ENCODE measurements around the gene NPL. TPM values are rescaled to one million over a fixed set of nuclear protein-coding genes. Genes with fewer than 3 reads are reported as not detected.
A peak's percentile ranks its signal among the peaks of the same experiment; 100 is the strongest.

The NPL gene
- polyA plus RNA-seq, 2 of the 4 experiments (the other 2 are of a cell fraction) = 0.80 to 1.0 TPM

DNA sequence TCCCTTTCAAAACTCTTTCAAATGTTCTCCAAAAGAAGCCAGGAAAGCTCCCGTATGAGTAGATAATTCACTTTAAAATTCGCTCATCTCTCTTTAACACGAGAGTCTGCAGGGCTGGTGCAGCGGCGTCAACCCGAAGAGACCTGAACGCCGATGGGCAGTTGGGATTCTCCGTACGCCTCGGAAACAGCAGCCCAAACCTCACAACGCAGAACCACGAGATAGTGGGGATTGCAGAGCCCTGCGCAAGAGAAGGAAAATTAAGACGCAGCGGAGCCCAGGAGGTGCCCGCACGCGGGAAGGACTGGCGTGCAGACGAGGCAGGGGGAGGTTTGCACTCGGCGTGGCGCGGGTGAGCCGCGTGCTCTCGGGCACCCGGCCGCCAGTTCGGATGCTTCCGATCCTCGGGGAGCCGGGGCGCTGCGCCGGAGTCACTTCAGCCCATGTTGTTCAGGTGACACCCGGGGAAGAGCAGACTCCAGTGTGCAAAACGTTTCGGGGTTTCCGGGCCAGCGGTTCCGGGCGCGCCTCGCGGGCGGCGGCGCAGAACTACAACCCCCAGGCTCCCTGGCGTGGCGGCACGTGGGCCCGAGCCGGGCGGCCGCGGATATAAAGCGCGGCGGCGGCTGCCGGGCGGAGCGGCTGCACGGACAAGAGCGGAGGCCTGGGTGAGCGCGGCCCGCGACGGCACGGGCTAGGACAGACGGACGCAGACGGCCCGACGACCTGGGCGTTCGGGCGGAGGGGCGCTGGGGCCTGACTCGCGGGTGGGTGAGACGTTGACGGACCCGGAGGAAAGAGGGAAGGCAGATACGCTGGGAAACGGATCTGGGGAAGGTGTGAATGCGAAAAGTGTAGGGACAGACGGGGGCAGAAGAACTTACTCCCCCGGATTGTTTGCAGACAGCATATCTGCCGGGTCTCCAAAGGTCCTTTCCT, at the start of gene NPL (continued):
- TF ChIP-seq, protein P1, sequence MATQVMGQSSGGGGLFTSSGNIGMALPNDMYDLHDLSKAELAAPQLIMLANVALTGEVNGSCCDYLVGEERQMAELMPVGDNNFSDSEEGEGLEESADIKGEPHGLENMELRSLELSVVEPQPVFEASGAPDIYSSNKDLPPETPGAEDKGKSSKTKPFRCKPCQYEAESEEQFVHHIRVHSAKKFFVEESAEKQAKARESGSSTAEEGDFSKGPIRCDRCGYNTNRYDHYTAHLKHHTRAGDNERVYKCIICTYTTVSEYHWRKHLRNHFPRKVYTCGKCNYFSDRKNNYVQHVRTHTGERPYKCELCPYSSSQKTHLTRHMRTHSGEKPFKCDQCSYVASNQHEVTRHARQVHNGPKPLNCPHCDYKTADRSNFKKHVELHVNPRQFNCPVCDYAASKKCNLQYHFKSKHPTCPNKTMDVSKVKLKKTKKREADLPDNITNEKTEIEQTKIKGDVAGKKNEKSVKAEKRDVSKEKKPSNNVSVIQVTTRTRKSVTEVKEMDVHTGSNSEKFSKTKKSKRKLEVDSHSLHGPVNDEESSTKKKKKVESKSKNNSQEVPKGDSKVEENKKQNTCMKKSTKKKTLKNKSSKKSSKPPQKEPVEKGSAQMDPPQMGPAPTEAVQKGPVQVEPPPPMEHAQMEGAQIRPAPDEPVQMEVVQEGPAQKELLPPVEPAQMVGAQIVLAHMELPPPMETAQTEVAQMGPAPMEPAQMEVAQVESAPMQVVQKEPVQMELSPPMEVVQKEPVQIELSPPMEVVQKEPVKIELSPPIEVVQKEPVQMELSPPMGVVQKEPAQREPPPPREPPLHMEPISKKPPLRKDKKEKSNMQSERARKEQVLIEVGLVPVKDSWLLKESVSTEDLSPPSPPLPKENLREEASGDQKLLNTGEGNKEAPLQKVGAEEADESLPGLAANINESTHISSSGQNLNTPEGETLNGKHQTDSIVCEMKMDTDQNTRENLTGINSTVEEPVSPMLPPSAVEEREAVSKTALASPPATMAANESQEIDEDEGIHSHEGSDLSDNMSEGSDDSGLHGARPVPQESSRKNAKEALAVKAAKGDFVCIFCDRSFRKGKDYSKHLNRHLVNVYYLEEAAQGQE (IDR thresholded peaks at IDR 0.05) = no peak
- TF ChIP-seq, protein P2, sequence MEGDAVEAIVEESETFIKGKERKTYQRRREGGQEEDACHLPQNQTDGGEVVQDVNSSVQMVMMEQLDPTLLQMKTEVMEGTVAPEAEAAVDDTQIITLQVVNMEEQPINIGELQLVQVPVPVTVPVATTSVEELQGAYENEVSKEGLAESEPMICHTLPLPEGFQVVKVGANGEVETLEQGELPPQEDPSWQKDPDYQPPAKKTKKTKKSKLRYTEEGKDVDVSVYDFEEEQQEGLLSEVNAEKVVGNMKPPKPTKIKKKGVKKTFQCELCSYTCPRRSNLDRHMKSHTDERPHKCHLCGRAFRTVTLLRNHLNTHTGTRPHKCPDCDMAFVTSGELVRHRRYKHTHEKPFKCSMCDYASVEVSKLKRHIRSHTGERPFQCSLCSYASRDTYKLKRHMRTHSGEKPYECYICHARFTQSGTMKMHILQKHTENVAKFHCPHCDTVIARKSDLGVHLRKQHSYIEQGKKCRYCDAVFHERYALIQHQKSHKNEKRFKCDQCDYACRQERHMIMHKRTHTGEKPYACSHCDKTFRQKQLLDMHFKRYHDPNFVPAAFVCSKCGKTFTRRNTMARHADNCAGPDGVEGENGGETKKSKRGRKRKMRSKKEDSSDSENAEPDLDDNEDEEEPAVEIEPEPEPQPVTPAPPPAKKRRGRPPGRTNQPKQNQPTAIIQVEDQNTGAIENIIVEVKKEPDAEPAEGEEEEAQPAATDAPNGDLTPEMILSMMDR (IDR thresholded peaks at IDR 0.05) = no peak
- no peak for TF ChIP-seq EP300 (IDR thresholded peaks at IDR 0.05)
- no peak for TF ChIP-seq CHD2 (IDR thresholded peaks at IDR 0.05; ENCODE audit: low read length, partially characterized antibody)
- TF ChIP-seq RNF2 (IDR thresholded peaks at IDR 0.05; ENCODE audit: borderline replicate concordance, low read depth) = peak; percentile 89; the same call in 1 of the 2 replicates
- TF ChIP-seq ESRRA (IDR thresholded peaks at IDR 0.05; ENCODE audit: borderline replicate concordance, low read length) = no peak
- TF ChIP-seq NFE2L2 (conservative IDR thresholded peaks at IDR 0.05; ENCODE audit: low read length) = no peak
- TF ChIP-seq CEBPB (IDR thresholded peaks at IDR 0.05) = no peak
- TF ChIP-seq KDM1A (IDR thresholded peaks at IDR 0.05; ENCODE audit: low read depth) = no peak
- TF ChIP-seq, protein P3, sequence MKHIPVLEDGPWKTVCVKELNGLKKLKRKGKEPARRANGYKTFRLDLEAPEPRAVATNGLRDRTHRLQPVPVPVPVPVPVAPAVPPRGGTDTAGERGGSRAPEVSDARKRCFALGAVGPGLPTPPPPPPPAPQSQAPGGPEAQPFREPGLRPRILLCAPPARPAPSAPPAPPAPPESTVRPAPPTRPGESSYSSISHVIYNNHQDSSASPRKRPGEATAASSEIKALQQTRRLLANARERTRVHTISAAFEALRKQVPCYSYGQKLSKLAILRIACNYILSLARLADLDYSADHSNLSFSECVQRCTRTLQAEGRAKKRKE (CRISPR knock-in tag; IDR thresholded peaks at IDR 0.05; ENCODE audit: low read depth) = no peak
- TF ChIP-seq SMC3 (IDR thresholded peaks at IDR 0.05) = no peak
- TF ChIP-seq HOXA7 (CRISPR knock-in tag; IDR thresholded peaks at IDR 0.05) = no peak
- no peak for TF ChIP-seq RFX5 (IDR thresholded peaks at IDR 0.05)
- no peak for TF ChIP-seq ZC3H11A (IDR thresholded peaks at IDR 0.05)
- no peak for TF ChIP-seq RAD21 (conservative IDR thresholded peaks at IDR 0.05 in 1 of 2, IDR thresholded peaks at IDR 0.05 in 1 of 2)

DNA sequence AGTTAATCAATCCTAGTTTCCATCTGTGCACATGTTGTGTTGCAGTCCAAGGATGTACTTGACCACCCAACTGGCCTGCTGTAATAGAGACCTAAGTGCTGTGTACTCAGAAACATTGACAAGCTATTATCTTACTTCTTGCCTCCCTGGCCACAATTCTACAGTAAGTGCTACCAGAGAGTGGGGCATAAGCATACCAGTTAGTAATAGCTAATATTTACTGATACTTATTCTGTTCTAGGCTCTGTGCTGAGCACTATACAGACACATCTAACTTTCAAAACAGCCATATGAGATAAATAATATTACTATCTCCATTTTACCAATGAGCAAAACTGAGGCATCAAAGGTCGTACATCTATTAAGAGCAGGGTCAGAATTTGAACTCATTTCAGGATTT, 49.5 kb upstream of the NPL start:
- ATAC-seq = no peak
- FAIRE-seq = no peak

DNA sequence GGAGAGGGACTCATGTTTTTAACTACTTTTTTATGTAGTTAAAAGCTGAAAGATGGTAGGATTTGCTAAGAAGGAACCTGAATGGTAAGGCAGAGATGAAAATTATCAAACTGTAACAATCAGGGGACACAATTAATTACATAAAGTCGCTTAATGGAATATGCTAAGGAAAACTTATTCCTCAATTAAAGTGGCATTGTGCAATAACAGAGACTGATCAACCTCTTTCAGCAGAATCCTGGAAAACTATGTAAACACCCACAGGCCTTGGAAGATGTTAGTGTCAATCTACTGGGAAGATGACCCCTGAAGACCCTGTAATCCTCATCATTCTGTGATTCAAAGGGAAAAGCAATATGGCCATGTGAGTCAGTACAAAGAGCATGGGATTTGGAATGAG, 46.8 kb upstream of the NPL start:
- WGBS (ENCODE audit: missing lambda C conversion rate) = 0% methylated on average over 1 of the region's 1 CpG
- Histone ChIP-seq H3K9me3 (no peaks in the 10 kb centered on the region), H3K4me1 (no peaks in the 10 kb centered on the region), H3K27ac (no peak overlapping the region), H3K4me2 (no peak overlapping the region), H3K4me3 (no peak overlapping the region)
- DNase-seq (ENCODE audit: low read depth in 1 of 2, low spot score in 1 of 2) (no peak), ATAC-seq (no peak), FAIRE-seq (no peak)
- ChIA-PET POLR2A (no interaction called here), CTCF (no interaction called here)
- TF ChIP-seq EP300 (IDR thresholded peaks at IDR 0.05) = no peak
- no peak for TF ChIP-seq HOXB13 (CRISPR knock-in tag; IDR thresholded peaks at IDR 0.05; ENCODE audit: low read depth)
- TF ChIP-seq HEYL (CRISPR knock-in tag; IDR thresholded peaks at IDR 0.05) = no peak
- no peak for TF ChIP-seq ESRRA (IDR thresholded peaks at IDR 0.05; ENCODE audit: borderline replicate concordance, low read length)
- no peak for TF ChIP-seq NFE2L2 (conservative IDR thresholded peaks at IDR 0.05; ENCODE audit: low read length)
- TF ChIP-seq SREBF2 (IDR thresholded peaks at IDR 0.05) = no peak
- no peak for TF ChIP-seq ZNF302 (CRISPR knock-in tag; IDR thresholded peaks at IDR 0.05)
- no peak for TF ChIP-seq ZC3H11A (IDR thresholded peaks at IDR 0.05)
- no peak for TF ChIP-seq FOSB (CRISPR knock-in tag; IDR thresholded peaks at IDR 0.05)
- no peak for TF ChIP-seq MYC (IDR thresholded peaks at IDR 0.05; ENCODE audit: borderline replicate concordance, low read length)
- TF ChIP-seq KDM5A (IDR thresholded peaks at IDR 0.05) = no peak
- no peak for TF ChIP-seq SMC3 (IDR thresholded peaks at IDR 0.05)
- TF ChIP-seq GATA3 (IDR thresholded peaks at IDR 0.05; ENCODE audit: borderline replicate concordance) = no peak
- TF ChIP-seq, protein P4, sequence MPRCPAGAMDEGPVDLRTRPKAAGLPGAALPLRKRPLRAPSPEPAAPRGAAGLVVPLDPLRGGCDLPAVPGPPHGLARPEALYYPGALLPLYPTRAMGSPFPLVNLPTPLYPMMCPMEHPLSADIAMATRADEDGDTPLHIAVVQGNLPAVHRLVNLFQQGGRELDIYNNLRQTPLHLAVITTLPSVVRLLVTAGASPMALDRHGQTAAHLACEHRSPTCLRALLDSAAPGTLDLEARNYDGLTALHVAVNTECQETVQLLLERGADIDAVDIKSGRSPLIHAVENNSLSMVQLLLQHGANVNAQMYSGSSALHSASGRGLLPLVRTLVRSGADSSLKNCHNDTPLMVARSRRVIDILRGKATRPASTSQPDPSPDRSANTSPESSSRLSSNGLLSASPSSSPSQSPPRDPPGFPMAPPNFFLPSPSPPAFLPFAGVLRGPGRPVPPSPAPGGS (IDR thresholded peaks at IDR 0.05) = no peak
- no peak for TF ChIP-seq NPAS2 (CRISPR knock-in tag; IDR thresholded peaks at IDR 0.05; ENCODE audit: borderline replicate concordance)

More for the DNA sequence above, 49.5 kb upstream of the NPL start:
- no peak overlapping the region for H3K27ac ChIP-seq
- H3K4me3 ChIP-seq = no peak overlapping the region
- 72% methylated on average over 1 of the region's 1 CpG for WGBS (ENCODE audit: missing lambda C conversion rate)
- ChIA-PET CTCF (no interaction called here), POLR2A (no interaction called here)
- H3K4me2 ChIP-seq = no peak overlapping the region
- DNase-seq (ENCODE audit: low read depth in 1 of 2, low spot score in 1 of 2) = no peak
- no peaks in the 10 kb centered on the region for H3K4me1 ChIP-seq
- H3K9me3 ChIP-seq = no peaks in the 10 kb centered on the region
- TF ChIP-seq RCOR1 (IDR thresholded peaks at IDR 0.05; ENCODE audit: low read depth, low read length) (no peak), KDM5A (IDR thresholded peaks at IDR 0.05) (no peak)
